K562 (cell line): Measurements from ENCODE around the gene ATXN10.

Experiments used
- CC2D1A ChIP-seq: fragments of 450-650 bp; IDR thresholded peaks from 2 replicates; pipeline ENCODE4 v1.6.1; 2017; ENCODE audit warnings: mild to moderate bottlenecking
- CTCF ChIP-seq, 3 experiments: IDR thresholded peaks in 2 of 3; conservative IDR thresholded peaks in 1 of 3; 2 replicates each; pipeline ENCODE4 v1.5.1; 2011 to 2012; ENCODE audit warnings: low read length in 3 of 3, mild to moderate bottlenecking in 3 of 3, control low read depth in 2 of 3, improper control_type of control experiment in 1 of 3, inconsistent platforms in 1 of 3, low read depth in 1 of 3, mixed read lengths in 1 of 3, moderate library complexity in 1 of 3; ENCODE audit not compliant: insufficient read depth in 2 of 3
- FOXA1 ChIP-seq: fragments of 450-650 bp; IDR thresholded peaks from 2 replicates; pipeline ENCODE4 v1.6.1; 2016; ENCODE audit warnings: mild to moderate bottlenecking, borderline replicate concordance
- IRF2 ChIP-seq: sonication (generic); formaldehyde crosslinking; IDR thresholded peaks from 2 replicates; pipeline ENCODE4 v1.8.1; 2022; ENCODE audit warnings: mild to moderate bottlenecking, missing genetic modification reagents
- MTA1 ChIP-seq: fragments of 450-650 bp; IDR thresholded peaks from 2 replicates; pipeline ENCODE4 v1.6.1; 2017; ENCODE audit warnings: borderline replicate concordance
- NFE2L1 ChIP-seq: fragments of 450-650 bp; IDR thresholded peaks from 2 replicates; pipeline ENCODE4 v1.6.1; 2016; ENCODE audit warnings: missing genetic modification characterization, low read depth, mild to moderate bottlenecking, missing compliant biosample characterization, moderate library complexity, borderline replicate concordance
- NFRKB ChIP-seq: fragments of 450-650 bp; IDR thresholded peaks from 2 replicates; pipeline ENCODE4 v1.6.1; 2016; ENCODE audit warnings: low read depth
- TF ChIP-seq, protein P1 (sequence below), 2 experiments: IDR thresholded peaks; 2 replicates each; pipeline ENCODE4 v1.6.1; 2012; ENCODE audit warnings: improper control_type of control experiment in 2 of 2, low read depth in 2 of 2, low read length in 2 of 2, borderline replicate concordance in 1 of 2
- TF ChIP-seq, protein P2 (sequence below): fragments of 250-450 bp; sonication (Bioruptor Pico); IDR thresholded peaks from 2 replicates; pipeline ENCODE4 v1.8.0; 2021; ENCODE audit warnings: mild to moderate bottlenecking, moderate library complexity

- TF ChIP-seq CTCF (IDR thresholded peaks at IDR 0.05 in 2 of 3, conservative IDR thresholded peaks at IDR 0.05 in 1 of 3; ENCODE audit: insufficient read depth in 2 of 3, low read depth in 1 of 3, low read length in 3 of 3) = no peak
- TF ChIP-seq FOXA1 = no peak
- no peak for TF ChIP-seq MTA1
- TF ChIP-seq, protein P1, sequence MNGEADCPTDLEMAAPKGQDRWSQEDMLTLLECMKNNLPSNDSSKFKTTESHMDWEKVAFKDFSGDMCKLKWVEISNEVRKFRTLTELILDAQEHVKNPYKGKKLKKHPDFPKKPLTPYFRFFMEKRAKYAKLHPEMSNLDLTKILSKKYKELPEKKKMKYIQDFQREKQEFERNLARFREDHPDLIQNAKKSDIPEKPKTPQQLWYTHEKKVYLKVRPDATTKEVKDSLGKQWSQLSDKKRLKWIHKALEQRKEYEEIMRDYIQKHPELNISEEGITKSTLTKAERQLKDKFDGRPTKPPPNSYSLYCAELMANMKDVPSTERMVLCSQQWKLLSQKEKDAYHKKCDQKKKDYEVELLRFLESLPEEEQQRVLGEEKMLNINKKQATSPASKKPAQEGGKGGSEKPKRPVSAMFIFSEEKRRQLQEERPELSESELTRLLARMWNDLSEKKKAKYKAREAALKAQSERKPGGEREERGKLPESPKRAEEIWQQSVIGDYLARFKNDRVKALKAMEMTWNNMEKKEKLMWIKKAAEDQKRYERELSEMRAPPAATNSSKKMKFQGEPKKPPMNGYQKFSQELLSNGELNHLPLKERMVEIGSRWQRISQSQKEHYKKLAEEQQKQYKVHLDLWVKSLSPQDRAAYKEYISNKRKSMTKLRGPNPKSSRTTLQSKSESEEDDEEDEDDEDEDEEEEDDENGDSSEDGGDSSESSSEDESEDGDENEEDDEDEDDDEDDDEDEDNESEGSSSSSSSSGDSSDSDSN (IDR thresholded peaks at IDR 0.05; ENCODE audit: borderline replicate concordance in 1 of 2, low read depth in 2 of 2, low read length in 2 of 2) = no peak
- TF ChIP-seq IRF2 (CRISPR knock-in tag) = no peak
- TF ChIP-seq NFE2L1 = no peak
- no peak for TF ChIP-seq CC2D1A
- TF ChIP-seq, protein P2, sequence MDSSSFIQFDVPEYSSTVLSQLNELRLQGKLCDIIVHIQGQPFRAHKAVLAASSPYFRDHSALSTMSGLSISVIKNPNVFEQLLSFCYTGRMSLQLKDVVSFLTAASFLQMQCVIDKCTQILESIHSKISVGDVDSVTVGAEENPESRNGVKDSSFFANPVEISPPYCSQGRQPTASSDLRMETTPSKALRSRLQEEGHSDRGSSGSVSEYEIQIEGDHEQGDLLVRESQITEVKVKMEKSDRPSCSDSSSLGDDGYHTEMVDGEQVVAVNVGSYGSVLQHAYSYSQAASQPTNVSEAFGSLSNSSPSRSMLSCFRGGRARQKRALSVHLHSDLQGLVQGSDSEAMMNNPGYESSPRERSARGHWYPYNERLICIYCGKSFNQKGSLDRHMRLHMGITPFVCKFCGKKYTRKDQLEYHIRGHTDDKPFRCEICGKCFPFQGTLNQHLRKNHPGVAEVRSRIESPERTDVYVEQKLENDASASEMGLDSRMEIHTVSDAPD (CRISPR knock-in tag) = no peak
- TF ChIP-seq NFRKB = no peak
Observed at GRCh38 chr22:45867906-45868555, 196.4 kb downstream of the ATXN10 start.
